ENCODE data around the gene TNFRSF11A.

DNA sequence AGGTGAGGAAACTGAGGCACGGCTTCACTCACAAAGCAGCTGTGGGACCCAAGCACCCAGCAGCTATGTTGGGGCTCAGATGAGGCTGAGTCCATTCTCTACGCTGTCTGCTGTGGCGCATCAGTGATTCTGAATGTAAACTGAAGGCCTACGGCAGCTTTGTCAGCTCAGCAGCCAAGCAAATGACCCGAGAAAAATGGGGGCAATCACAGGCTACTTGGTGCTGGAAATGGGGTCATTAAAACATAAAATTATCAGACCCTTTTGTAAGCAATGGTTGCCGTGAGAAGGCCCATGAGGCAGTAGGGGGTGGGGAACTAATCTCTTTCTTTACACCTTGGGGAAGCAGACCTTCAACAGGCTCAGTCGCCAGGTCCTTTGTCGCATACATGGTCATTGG is 113.8 kb downstream of the TNFRSF11A start:
- no peak for TF ChIP-seq POLR2AphosphoS5 (IDR thresholded peaks at IDR 0.05; ENCODE audit: low read depth)
- no peak for TF ChIP-seq GABPA (IDR thresholded peaks at IDR 0.05; ENCODE audit: low read depth)
- TF ChIP-seq, protein P1, sequence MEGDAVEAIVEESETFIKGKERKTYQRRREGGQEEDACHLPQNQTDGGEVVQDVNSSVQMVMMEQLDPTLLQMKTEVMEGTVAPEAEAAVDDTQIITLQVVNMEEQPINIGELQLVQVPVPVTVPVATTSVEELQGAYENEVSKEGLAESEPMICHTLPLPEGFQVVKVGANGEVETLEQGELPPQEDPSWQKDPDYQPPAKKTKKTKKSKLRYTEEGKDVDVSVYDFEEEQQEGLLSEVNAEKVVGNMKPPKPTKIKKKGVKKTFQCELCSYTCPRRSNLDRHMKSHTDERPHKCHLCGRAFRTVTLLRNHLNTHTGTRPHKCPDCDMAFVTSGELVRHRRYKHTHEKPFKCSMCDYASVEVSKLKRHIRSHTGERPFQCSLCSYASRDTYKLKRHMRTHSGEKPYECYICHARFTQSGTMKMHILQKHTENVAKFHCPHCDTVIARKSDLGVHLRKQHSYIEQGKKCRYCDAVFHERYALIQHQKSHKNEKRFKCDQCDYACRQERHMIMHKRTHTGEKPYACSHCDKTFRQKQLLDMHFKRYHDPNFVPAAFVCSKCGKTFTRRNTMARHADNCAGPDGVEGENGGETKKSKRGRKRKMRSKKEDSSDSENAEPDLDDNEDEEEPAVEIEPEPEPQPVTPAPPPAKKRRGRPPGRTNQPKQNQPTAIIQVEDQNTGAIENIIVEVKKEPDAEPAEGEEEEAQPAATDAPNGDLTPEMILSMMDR (IDR thresholded peaks at IDR 0.05; ENCODE audit: insufficient read depth, low read length): no peak

Measured in HL-60 (cell line).